Body of pancreas (tissue), 4 donors: ENCODE measurements around the gene ANKS3. TPM values are rescaled to one million over a fixed set of nuclear protein-coding genes. Genes with fewer than 3 reads are reported as not detected.

ENCODE experiments used
- ATAC-seq: fragments of 150-250 bp; one replicate; pipeline ENCODE4 v1.9.1; 2016
- DNase-seq, 4 donors: peaks; one replicate each; pipeline ENCODE4 v3.0.0-alpha.2; 2019
- H3K27ac ChIP-seq, 4 donors: fragments of 200-600 bp; sonication (generic); 1 replicate in 3 of 4; 2 replicates in 1 of 4; pipeline versions ENCODE4 v1.5.1 to v1.6.1; 2016 to 2019; ENCODE audit warnings: mild to moderate bottlenecking in 1 of 4, mixed read lengths in 1 of 4, moderate library complexity in 1 of 4
- H3K27me3 ChIP-seq, 2 donors: fragments of 200-600 bp; sonication (generic); one replicate each; pipeline ENCODE4 v1.6.0; 2016; ENCODE audit warnings: mild to moderate bottlenecking in 1 of 2
- H3K36me3 ChIP-seq, 2 donors: fragments of 200-600 bp; sonication (generic); replicated peaks in 1 of 2; 2 replicates each; pipeline ENCODE4 v1.5.1; 2016; ENCODE audit warnings: low read depth in 2 of 2; ENCODE audit not compliant: insufficient read depth in 1 of 2
- H3K4me1 ChIP-seq: fragments of 200-600 bp; sonication (generic); one replicate; pipeline ENCODE4 v1.6.0; 2016
- H3K4me3 ChIP-seq, 2 donors: fragments of 200-600 bp; sonication (generic); 1 replicate in 1 of 2; 2 replicates in 1 of 2; pipeline ENCODE4 v1.5.1; 2016 to 2019
- H3K9me3 ChIP-seq, 3 donors: fragments of 200-600 bp; sonication (generic); 1 replicate in 2 of 3; 2 replicates in 1 of 3; pipeline ENCODE4 v1.5.1; 2016
- POLR2A ChIP-seq, 3 donors: fragments of 450-650 bp; IDR thresholded peaks; one replicate each; pipeline ENCODE4 v1.6.1; 2016; ENCODE audit warnings: antibody characterized with exemption in 3 of 3, mild to moderate bottlenecking in 2 of 3
- WGBS, 2 donors: methylation state at CpG; one replicate each; pipeline ENCODE4 v1.1.5; 2017; 5-methylcytosine and 5-hydroxymethylcytosine counted together
- intact Hi-C: fragments of 100-400 bp; cut with DNase I; formaldehyde crosslinking; loops from one replicate; pipeline ENCODE4 v1.15.1; 2023
- total RNA-seq, 2 donors: library from RNA; depleted of rRNA; stranded (reverse); fragments of >200 nt; gene quantifications; one replicate each; pipeline ENCODE4 v1.1.0, GENCODE V29; 2016
- TF ChIP-seq, protein P1 (sequence below), 7 experiments: fragments of 450-650 bp in 4 of 7; fragments of 200-600 bp in 3 of 7; sonication (generic) in 3 of 7; IDR thresholded peaks; one replicate each; pipeline ENCODE4 v1.5.1; 2016 to 2019; ENCODE audit warnings: antibody characterized with exemption in 7 of 7

Gene ANKS3
- total RNA-seq, 2 donors from 2014 or later: 16.6 to 64.9 TPM

DNA sequence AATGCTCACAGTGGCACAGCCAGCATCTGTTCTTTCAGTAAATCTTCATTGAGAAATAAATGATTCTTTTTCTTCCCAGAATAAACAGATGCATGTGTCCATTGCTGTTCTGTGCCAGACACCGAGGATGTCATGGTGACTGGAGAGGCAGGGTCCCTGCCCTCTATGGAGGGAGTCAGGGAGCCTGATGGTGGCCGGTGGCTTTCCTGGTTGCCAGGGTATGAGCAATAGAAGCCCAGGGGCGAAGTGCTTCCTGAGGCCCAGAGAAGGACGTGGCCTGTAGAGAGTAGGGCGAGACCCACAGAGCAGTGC lies 70.7 kb downstream of the ANKS3 start:
- ATAC-seq: no peak
- Histone ChIP-seq H3K4me3 (no peak overlapping the region), H3K36me3 (peaks cover 0 to 12% of the 10 kb centered on the region in 2 donors), H3K9me3 (no peaks in the 10 kb centered on the region), H3K27ac (peak overlapping the region in 2 of 4 donors; percentile 11 to 43), H3K27me3 (no peaks in the 10 kb centered on the region), H3K4me1 (peaks cover 16% of the 10 kb centered on the region)
- no peak for TF ChIP-seq POLR2A (IDR thresholded peaks at IDR 0.05)
- TF ChIP-seq, protein P1, sequence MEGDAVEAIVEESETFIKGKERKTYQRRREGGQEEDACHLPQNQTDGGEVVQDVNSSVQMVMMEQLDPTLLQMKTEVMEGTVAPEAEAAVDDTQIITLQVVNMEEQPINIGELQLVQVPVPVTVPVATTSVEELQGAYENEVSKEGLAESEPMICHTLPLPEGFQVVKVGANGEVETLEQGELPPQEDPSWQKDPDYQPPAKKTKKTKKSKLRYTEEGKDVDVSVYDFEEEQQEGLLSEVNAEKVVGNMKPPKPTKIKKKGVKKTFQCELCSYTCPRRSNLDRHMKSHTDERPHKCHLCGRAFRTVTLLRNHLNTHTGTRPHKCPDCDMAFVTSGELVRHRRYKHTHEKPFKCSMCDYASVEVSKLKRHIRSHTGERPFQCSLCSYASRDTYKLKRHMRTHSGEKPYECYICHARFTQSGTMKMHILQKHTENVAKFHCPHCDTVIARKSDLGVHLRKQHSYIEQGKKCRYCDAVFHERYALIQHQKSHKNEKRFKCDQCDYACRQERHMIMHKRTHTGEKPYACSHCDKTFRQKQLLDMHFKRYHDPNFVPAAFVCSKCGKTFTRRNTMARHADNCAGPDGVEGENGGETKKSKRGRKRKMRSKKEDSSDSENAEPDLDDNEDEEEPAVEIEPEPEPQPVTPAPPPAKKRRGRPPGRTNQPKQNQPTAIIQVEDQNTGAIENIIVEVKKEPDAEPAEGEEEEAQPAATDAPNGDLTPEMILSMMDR (IDR thresholded peaks at IDR 0.05): no peak
- no peak for DNase-seq
- WGBS, 2 donors: 62 to 85% methylated on average over 5 of the region's 5 CpGs
- intact Hi-C loops: no loop called here

DNA sequence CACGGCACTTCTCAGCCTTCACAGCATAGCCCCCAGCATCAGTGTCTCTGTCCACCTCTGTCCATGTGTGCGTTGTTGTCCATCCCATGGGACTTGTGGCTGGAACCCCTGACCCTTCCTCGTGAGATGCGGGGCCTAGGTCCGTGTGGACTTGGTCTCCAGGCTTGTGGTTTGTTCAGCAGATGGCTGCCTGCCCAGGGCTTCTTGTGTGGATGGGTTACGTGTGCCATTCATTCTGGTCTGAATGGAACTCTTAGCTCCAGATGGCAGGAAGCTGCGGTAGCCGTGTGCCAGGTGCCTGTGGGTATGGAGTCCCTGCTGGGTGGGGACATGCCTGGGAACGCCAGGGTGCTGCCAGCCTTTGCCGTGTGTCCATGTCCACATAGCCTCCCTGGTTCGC lies 72.4 kb downstream of the ANKS3 start:
- ATAC-seq (no peak), DNase-seq (no peak)
- intact Hi-C loops: no loop called here
- H3K4me1 ChIP-seq: peaks cover 16% of the 10 kb centered on the region
- H3K4me3 ChIP-seq: no peak overlapping the region
- no peaks in the 10 kb centered on the region for H3K27me3 ChIP-seq
- WGBS, 2 donors: 61 to 95% methylated on average over 3 to 11 of the region's 11 CpGs
- H3K27ac ChIP-seq: no peak overlapping the region
- no peak for TF ChIP-seq POLR2A (IDR thresholded peaks at IDR 0.05)
- TF ChIP-seq, protein P1 (IDR thresholded peaks at IDR 0.05): no peak
- H3K36me3 ChIP-seq: peaks cover 0 to 5% of the 10 kb centered on the region in 2 donors
- no peaks in the 10 kb centered on the region for H3K9me3 ChIP-seq

DNA sequence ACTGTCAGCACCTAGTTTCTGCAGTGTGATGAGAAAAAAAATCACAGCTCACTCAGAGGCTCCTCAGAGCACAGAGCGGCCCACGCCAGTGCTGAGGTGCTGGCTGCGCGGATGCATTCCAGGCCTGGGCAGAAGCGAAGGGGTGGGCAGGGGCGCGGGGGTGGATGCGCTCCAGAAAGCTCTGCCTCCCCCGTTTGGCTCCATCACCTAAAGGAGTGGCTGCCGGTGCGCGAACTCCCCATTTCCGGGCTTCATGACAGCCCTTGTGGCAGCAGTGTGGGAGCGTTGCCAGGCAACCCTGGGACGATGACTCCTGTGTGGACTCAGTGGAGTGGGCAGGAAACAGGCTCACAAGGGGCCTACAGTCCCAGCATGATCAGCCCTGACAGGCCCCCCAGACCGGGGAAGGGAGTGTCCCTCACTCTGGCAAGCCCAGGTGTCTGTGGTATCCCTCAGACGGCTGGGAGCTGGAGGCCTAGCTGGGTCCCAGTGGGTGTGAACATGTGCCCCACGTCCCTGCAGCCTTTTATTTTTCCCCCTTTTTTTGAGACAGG lies 73.5 kb downstream of the ANKS3 start:
- intact Hi-C loops: no loop called here
- no peaks in the 10 kb centered on the region for H3K27me3 ChIP-seq
- H3K4me1 ChIP-seq: peaks cover 16% of the 10 kb centered on the region
- peaks cover 0 to 6% of the 10 kb centered on the region in 2 donors for H3K36me3 ChIP-seq
- H3K9me3 ChIP-seq: no peaks in the 10 kb centered on the region
- no peak for ATAC-seq
- peak; percentile 44 to 66 (median 64) for DNase-seq
- peak overlapping the region in 1 of 4 donors; percentile 22 for H3K27ac ChIP-seq
- no peak for TF ChIP-seq POLR2A (IDR thresholded peaks at IDR 0.05)
- 70% methylated on average over 3 to 18 of the region's 18 CpGs for WGBS, 2 donors
- H3K4me3 ChIP-seq: no peak overlapping the region

DNA sequence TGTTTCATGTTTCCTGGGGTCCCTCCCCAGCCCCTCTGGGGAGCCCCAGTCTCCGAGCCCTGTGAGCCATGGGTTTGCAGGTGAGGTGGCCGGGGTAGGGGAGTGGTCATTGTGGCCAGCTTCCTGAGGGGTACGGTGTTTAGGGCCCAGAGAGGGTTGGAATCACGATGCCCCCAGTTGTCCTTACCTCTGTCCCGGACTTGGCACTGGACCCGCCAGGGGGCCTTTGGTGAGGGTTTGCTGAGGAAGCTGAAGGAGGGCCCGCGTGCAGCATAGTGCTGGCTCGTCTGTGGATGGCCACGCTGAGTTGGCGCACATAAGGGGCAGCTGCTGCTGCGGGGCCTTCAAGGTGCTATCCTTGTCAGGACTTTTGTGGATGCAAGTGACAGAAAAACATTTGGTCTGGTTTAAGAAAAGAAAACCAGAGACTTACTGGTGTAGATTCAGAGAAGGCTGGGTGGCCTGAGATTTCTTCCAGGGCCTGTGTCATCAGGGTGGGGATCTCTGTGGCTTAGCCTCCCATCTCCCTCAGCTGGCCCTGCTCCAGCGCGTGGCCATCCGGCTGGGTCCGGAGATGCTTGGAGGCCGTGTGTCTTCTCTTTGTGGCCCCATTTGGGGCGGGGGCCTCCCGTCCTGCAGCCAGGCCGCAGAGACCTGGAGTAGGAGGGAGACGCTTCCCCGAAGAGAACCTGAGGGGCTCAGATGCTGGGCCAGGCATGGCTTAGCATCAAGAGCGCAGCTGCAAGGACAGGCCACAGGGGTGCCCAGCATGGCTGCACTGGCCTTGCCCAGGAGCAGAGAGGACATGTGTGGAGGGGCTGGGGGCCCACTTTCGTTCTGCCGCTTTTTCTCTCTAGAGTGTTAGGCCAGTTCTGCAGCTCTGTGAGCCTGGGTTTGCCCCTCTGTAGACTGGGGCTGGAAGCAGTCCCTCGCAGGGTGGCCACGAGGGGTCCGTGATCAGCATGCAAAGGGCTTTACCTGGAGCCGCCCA lies 74.4 kb downstream of the ANKS3 start:
- TF ChIP-seq, protein P1 (IDR thresholded peaks at IDR 0.05): no peak
- TF ChIP-seq POLR2A (IDR thresholded peaks at IDR 0.05): no peak
- Histone ChIP-seq H3K4me3 (no peak overlapping the region), H3K9me3 (no peaks in the 10 kb centered on the region), H3K4me1 (peaks cover 25% of the 10 kb centered on the region), H3K27me3 (no peaks in the 10 kb centered on the region), H3K27ac (no peak overlapping the region), H3K36me3 (peaks cover 0 to 6% of the 10 kb centered on the region in 2 donors)
- no peak for DNase-seq
- intact Hi-C loops: no loop called here
- 90 to 93% methylated on average over 19 to 28 of the region's 29 CpGs for WGBS, 2 donors
- ATAC-seq: no peak
